DMS53 (cell line): ENCODE measurements around the gene PTGER1.
"Not testable (repeated sequence)": the region's sequence is repeated elsewhere in the genome, so short reads cannot be mapped to it uniquely, and the experiment has no call there.

Source experiments
- DNase-seq: peaks from one replicate; lab custom pipeline; 2025; lab: John Stamatoyannopoulos, UW

PTGER1 gene

GRCh38 chr19:14473978-14474578, 1.1 kb downstream of the PTGER1 start:
- DNase-seq, result peak; percentile 83

GRCh38 chr19:14473073-14473977, 1.8 kb downstream of the PTGER1 start:
- DNase-seq, result peak; percentile 75

DNA sequence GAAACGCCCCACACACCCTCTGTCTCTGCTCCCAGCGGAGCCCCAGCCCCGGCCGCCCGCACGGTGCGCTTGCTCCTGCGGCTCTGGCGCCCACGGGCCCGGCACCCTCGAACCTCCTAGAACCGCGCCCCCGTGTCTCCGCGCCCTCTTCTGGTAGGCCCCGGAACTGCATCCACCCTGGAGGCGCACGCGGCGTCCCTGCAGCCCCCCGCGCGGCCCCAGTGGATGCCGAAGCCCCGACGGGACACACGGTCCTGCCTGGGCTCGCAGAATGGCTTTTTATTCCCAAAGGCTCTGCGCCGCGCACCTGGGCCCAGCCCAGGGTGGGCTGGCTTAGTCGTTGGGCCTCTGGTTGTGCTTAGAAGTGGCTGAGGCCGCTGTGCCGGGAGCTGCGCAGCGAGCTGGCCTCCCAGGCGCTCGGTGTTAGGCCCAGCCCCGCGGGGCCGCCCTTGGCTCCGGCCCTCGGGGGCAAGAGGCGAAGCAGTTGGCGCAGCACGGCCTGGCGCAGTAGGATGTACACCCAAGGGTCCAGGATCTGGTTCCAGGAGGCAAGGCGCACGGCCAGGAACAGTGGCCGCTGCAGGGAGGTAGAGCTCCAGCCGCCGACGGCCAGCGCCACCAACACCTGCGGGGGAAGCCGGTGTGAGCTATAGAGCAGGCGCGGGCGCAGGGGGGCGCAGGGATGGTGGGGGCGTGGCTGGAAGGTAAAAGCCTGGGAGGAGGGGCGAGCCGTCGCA, 2.8 kb downstream of the PTGER1 start:
- DNase-seq, result peak; percentile 80

DNA sequence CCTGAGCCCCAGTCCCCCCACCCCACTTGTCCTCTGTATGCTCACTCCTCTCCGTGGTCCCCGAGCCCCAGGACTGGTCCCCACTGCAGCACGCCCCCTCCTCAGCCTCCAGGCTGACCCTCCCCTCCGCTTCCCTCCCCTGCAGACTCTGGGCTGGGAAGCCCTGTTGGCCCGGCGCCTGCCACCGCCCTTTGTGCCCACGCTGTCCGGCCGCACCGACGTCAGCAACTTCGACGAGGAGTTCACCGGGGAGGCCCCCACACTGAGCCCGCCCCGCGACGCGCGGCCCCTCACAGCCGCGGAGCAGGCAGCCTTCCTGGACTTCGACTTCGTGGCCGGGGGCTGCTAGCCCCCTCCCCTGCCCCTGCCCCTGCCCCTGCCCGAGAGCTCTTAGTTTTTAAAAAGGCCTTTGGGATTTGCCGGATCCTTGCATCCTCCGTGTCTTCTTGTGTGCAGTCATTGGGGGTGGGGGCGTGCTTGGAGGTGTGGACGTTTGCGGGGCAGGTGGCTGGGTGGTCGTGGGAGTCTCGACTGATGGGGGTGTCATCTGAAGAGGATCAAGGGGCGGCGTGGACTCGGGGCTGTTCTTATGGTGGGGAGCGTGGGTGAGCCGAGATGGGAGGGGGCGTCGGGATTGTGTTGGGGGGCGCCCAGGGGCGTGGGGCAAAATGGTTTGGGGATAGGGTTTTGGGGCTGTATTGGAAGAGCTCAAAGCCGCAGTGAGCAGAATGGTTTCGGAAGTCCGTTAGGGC, 3.5 kb downstream of the PTGER1 start:
- no peak for DNase-seq

- DNase-seq, result no peak
These were observed 4.9 kb downstream of the PTGER1 start for GRCh38 chr19:14470031-14470876.

DNA sequence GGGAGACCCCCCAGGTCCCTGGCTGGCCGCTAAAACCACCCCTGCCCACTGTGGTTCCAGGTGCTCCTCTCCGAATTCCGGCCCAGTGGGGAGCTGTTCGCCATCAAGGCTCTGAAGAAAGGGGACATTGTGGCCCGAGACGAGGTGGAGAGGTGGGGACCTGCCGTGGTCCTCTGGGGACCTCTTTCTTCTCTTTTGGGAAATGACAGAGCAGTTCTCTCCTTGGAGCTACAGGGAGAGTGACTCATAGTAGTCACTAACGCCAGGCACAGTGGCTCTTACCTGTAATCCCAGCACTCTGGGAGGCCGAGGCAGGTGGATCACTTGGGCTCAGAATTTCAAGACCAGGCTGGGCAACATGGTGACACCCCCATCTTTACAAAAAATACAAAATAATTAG, 7.3 kb downstream of the PTGER1 start:
- peak; percentile 34 for DNase-seq

- no peak for DNase-seq
These were observed 7.8 kb downstream of the PTGER1 start for GRCh38 chr19:14467391-14467790.

- DNase-seq, result no peak
These were observed 11.4 kb downstream of the PTGER1 start for GRCh38 chr19:14463747-14464146.

DNA sequence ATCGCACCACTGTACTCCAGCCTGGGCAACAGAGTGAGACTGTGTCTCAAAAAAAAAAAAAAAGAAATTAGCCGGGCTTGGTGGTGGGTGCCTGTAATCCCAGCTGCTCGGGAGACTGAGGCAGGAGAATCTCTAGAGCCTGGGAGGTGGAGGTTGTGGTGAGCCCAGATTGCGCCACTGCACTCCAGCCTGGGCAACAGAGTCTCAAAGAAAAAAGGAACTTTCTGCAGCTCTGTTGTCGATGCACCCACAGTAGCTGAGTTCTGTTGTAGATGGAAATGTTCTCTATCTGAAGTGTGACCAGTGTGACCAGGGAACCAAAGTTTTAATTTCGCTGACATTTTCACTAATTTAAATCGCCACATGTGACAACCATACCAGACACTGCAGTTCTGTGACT, 12.8 kb downstream of the PTGER1 start:
- DNase-seq, result not testable (repeated sequence)

DNA sequence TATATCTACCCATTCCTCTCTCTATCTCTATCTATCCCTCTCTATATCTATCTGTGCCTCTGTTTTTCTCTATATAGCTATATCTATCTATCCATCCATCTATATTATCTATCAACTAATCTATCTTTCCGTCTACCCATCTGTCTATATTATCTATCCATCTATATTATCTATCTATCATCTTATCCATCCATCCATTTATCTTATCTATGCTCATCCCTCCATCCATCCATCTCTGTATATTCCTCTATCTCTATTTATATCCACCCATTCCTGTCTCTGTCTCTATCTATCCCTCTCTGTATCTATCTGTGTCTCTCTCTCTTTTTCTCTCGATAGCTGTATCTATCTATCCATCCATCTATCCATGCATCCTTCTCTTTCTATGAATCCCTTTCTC, 14.2 kb downstream of the PTGER1 start:
- DNase-seq, result no peak

GRCh38 chr19:14459703-14460102, 15.5 kb downstream of the PTGER1 start:
- no peak for DNase-seq

DNA sequence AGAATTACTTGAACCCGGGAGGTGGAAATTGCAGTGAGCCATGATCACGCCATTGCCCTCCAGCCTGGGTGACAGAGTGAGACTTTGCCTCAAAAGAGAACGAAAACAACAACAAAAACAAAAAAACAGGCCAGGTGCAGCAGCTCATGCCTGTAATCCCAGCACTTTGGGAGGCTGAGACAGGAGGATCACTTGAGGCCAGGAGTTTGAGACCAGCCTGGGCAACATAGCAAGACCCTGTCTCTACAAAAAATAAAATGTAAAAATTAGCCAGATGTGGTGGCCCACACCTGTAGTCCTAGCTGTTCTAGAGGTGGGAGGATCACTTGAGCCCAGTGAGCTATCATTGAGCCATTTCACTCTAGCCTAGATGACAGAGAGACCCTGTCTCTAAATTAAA, 22.9 kb downstream of the PTGER1 start:
- DNase-seq, result not testable (repeated sequence)

DNA sequence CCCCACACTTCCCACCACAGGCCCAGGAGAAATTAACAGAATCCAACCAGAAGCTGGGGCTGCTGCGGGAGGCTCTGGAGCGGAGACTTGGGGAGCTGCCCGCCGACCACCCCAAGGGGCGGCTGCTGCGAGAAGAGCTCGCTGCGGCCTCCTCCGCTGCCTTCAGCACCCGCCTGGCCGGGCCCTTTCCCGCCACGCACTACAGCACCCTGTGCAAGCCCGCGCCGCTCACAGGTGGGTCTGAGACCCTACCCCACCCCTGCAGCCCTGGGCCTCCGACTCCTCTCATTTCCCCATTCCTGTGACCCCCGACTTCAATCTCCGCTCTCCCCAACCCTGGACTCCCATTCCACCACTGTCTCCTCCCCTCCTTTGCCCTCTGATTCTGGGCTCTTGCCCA, 24.3 kb downstream of the PTGER1 start:
- DNase-seq, result no peak

GRCh38 chr19:14450168-14450874, 24.8 kb downstream of the PTGER1 start:
- DNase-seq, result peak; percentile 73

- no peak for DNase-seq
These were observed 25.8 kb downstream of the PTGER1 start for GRCh38 chr19:14449321-14449720.

DNA sequence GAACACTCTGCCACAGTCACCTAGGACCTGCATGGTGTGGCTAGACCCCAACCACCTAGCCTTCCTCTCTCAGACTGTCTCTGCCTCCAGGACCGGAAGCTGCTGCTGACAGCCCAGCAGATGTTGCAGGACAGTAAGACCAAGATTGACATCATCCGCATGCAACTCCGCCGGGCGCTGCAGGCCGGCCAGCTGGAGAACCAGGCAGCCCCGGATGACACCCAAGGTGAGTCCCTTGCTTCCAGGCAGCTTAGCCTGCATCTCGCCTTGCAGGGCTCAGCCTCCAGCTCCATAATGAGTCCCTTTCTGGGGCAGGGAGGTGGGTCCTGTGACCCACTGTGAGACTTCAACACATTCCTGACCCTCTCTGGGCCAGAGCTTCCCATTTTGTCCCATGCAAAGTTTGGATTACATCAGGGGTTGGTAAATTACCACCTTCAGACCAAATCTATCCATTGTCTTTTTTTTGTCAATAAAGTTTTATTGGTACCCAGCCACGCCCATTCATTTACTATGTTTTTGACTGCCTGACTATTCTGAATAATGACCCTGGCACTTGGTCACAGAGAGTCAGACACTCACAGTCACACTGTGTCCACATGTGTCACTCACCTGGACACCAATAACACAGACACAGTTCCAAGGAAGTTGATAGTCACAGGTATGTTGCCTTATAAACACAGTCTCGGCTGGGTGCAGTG, 28.7 kb downstream of the PTGER1 start:
- DNase-seq, result no peak

DNA sequence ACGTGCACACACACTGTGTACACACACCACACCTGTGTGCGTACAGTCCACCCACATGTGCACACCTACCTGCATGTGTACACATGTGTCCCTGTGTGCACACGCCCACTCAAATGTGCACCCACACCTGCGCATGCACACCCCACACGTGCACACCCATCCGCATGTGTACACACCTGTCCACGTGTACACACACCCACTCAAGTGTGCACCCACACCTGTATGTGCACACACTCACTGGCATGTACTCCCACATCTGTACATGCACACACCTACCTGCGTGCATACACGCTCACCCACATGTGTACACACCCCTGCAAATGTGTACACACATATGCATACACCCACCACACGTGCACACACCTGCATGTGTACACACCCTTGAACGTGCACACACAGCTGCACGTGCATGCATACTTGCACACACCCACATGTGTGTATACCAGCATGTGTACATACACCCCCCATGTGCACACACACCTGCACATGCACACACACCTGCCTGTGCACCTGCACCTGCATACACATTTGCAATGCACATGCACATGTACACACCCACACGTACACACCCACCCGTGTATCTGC, 31.4 kb downstream of the PTGER1 start:
- no peak for DNase-seq

DNA sequence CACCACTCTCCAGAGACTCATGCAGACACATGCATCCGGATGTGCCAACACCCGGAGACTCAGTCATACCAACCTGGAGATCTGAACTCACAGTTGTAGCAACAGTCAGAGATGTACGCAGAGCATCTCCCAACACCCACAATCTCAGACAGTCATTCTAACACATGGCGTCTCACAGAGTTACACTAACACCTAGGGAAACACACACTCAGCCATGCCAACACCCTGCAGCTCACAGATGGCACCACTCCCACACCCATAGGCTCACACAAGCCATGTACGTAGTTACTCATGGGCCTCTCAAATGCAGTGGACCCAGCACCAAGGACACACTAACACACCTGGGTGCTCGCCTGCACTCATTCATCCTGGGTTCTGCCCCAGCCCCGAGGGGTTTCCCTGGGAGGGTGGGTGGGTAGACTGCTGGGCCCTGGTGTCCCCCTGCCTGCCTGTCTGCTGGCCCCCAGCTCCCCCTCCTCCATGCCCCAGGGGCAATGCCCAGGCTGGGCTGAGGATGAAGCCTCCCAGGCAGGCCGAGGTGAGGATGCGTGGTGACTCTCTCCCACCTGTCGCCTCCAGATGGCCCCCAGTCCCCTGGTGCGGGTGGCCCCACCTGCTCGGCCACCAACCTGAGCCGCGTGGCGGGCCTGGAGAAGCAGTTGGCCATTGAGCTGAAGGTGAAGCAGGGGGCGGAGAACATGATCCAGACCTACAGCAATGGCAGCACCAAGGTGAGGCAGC, 32.1 kb downstream of the PTGER1 start:
- no peak for DNase-seq
